Endometrial microvascular endothelial cells (primary cell): ENCODE measurements around the gene B3GNT8. TPM values are rescaled to one million over a fixed set of nuclear protein-coding genes. Genes with fewer than 3 reads are reported as not detected.
"Not testable (repeated sequence)": the region's sequence is repeated elsewhere in the genome, so short reads cannot be mapped to it uniquely, and the experiment has no call there.

ENCODE experiments used
- in situ Hi-C: cut with HindIII; loops from 2 replicates; pipeline ENCODE4 v1.10.0; 2017; ENCODE audit warnings: low sequenced_read_pairs, low pct_unique_long_range_greater_than_20kb; ENCODE audit errors: inconsistent ontology term
- total RNA-seq: library from RNA; depleted of rRNA; stranded (reverse); fragments of >200 nt; gene quantifications from one replicate; pipeline ENCODE4 v1.2.3, GENCODE V29; 2015; ENCODE audit errors: inconsistent ontology term

B3GNT8 gene
- total RNA-seq = 2.3 TPM

DNA sequence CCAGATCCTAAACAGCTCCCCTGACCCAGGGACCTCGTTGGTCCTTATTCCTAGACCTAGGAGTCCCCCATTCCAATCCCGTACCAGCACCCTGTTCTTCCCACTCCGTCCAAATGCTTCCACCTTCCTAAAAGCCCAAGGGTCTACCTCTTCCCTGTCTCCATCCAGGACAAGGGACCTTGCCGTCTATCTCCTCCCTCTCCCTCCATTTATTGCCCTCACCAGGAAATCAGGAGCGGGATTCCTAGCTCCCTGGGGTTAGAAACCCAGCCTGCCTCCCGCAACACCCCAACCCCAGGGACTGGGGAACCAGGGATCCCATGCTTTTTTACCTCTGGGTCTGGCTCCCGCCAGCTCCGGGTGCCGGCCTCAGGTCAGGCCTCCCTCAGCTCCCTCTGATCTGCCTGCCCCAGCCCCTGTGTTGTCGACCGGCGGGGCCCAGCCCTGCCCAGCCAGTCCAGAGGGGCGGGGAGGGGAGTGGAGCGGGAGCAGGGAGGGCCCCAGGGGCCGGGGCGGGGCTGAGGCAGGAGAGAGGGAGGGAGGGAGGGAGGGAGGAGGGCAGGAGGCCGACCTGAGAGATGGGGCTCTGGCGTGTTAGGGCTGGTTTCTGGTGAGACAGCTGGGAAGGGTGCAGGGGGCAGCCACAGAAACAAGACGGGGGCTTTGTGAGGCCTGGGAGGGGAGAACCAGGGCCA lies at the start of gene B3GNT8:
Gene B3GNT8 (minus strand): TSS at position 423 of the 695 bp plus-strand sequence. CDS start 596 bp downstream, outside the sequence.
- in situ Hi-C loops = no loop called here

DNA sequence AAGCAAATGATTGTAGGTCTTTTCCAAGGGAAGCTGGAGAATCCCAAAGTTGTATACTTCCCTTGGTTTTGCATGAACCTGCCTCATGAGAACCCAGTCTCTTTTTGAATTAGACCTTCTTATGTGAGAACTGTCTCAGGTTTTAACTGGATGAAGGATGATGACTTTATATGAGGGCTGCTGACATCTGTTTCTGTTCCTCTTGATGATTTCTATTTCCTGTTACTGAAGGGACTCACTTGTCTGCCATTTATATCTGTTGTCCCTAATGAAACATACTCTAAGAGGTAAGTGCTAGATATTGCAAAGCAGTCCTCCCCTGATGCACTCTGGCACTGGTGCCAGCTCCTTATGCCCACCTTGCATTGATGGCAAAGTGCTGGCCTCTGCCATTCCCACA lies 49.4 kb upstream of the B3GNT8 start:
- in situ Hi-C loops = no loop called here

- in situ Hi-C loops = not testable (repeated sequence)
Measured at GRCh38 chr19:41463257-41464256, 36.4 kb upstream of the B3GNT8 start.

DNA sequence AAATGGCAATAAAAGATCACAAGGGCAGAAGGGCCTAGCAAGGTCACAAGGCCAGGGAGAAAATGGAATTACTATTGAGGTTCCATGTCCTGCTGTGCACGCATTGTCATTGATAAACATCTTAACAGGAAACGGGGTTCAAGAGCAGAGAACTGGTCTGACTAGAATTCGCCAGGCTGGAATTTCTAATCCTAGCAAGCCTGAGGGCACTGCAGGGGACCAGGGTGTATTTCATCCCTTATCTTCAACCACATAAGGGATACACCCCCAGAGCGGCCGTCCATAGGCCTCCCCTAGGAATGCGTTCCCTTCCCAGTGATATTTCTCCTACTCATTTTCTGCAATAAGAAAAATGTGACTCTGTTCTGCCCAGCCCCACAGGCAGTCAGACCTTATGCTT lies 35.3 kb upstream of the B3GNT8 start:
- in situ Hi-C loops = no loop called here

DNA sequence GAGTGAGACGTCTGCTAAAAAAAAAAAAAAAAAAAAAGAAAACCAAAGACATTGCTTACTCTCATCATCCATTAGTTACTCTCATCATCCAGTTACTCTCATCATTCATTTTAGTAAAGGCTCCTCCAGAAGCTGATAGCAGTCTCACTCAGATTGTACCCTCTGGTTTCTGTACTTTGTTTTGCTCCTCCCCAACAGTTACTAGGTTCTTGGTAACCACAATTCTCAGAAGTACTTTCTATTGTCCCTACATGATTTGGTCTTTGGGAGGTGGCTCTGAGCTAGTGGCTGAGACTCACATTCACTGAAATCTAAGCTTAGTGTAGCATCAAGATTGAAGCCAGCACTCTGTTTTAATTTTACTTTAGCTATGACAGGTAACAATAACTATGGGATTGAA lies 30.1 kb upstream of the B3GNT8 start:
- in situ Hi-C loops = no loop called here

GRCh38 chr19:41456342-41456918 lies 29.3 kb upstream of the B3GNT8 start:
- in situ Hi-C loops = no loop called here

DNA sequence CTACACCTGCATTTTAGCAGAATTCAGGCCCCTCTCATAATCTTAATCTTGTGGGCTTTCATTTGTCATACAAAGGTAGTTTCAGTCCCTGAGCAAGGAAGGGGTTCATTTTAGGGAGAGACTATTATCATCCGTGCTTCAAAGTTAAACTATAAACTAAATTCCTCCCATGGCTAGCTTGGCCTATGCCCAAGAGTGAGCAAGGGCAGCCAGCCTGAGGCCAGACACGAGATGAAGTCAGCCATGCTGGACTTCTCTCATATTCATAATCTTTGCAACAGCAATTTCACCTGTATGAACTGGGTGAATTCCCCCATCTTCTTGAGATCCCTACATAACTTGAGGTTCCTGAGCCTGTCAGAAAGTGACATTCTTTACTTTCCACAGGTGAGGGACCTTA lies 28.8 kb upstream of the B3GNT8 start:
- in situ Hi-C loops = no loop called here

- in situ Hi-C loops = no loop called here
Measured at GRCh38 chr19:41452584-41453275, 25.6 kb upstream of the B3GNT8 start.

DNA sequence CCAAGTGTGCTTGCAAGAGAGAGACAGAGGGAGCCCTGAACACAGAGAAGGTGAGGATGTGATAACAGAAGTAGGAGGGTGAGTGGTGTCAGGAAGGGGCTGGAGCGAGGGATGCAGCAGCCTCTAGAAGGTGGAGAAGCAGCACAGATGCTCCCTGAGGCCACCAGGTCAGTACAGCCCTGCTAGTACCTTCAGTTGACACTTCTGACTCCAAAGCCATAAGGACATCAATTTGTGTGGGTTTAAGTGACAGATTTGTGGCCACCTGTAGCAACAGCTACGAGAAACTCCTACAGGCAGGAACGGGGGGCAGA lies 22.6 kb upstream of the B3GNT8 start:
- in situ Hi-C loops = no loop called here

DNA sequence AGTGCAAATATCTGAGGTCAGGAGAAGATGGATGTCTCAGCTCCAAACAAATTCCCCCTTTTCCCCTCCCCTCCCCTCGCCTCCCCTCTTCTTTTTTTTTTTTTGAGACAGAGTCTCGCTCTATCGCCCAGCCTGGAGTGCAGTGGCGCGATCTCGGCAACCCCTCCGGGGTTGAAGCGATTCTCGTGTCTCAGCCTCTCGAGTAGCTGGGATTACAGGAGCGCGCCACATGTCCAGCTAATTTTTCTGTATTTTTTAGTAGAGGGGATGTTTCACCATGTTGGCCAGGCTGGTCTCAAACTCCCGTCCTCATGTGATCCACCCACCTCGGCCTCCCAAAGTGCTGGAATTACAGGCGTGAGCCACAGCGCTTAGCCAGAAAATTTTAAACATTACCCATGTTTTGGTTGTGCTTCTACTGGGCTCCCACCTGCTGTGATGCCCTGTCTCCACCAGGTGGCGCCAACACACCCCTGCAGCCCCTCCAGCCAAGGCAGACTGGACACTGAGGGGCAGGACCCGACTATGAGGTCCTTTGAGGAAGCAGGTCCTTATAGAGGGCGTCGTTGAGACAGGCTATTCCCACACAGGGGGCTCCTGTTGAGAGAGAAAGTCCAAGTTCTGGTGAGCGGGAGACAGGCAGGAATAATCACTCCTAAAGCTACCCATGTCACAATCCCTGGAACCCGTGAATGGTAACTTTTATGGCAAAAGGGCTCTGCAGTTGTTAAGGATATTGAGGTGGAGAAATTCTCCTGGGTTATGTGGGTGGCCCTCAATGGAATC lies 22.1 kb upstream of the B3GNT8 start:
- in situ Hi-C loops = no loop called here

- in situ Hi-C loops = no loop called here
Measured at GRCh38 chr19:41447732-41448332, 20.7 kb upstream of the B3GNT8 start.

DNA sequence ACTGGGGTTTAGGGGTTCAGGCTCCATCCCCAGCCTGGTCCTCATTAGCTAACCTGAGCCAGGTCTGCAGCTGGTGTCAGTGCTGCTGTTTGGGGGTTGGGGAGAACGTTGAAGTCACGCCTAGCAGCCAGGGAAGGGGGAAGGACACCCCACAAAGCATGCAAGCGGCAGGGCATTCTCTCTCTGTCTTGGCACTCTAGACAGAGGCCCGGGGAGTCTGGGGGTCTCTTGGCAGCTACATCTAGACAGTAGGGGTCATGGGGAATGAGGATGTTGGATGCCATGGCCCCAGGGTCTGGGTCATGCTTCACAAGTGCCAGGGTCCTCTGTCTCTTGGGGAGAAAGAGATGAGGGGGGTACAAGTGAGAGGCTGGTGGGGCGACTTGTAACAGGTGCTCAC lies 18.4 kb upstream of the B3GNT8 start:
- in situ Hi-C loops = no loop called here

- in situ Hi-C loops = no loop called here
Measured at GRCh38 chr19:41443813-41444455, 16.8 kb upstream of the B3GNT8 start.

DNA sequence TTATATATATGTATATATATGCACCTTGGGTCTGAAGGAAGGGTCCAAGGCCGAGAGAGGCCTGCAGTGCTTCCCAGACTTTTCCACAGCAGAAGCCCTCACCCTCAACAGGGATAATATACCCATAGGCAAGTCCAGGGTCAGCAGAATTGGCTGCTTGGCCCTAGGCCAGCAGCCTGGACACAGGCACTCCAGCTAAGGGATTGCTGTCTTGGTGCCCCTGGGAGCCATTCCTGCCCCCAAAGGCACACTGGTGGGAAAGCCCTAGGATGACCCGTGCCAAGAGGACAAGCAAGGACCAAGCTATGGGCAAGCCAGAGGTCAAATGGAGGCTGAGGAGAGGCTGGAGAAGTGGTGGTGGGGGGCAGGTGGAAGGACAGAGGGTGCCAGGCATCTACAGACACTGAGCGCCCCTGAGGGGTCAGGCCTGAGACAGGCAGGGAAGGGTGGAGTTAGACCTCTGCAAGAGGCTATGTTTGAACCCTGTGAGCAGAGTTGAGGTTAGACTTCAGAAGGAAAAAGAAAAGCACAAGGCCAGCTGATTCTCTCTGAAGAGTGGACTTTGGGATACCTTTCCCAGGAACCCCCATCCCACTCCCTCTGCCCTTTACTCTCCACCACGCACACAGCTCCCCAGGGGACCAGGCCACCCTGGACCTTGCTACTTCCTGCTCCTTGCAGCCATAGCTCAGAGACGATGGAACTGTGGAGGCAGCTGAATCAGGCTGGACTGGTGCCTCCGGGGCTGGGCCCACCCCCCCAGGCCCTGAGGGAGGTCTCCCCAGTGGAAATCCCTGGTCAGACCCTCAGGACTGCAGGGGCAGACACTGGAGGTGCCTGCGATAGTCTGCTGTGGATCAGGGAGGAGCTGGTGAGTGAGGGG lies 15.5 kb upstream of the B3GNT8 start, which contains the start of gene ERICH4:
Gene ERICH4 (plus strand): TSS at position 684 of the 883 bp plus-strand sequence. CDS start 14 bp downstream, at position 698.
- in situ Hi-C loops = no loop called here

DNA sequence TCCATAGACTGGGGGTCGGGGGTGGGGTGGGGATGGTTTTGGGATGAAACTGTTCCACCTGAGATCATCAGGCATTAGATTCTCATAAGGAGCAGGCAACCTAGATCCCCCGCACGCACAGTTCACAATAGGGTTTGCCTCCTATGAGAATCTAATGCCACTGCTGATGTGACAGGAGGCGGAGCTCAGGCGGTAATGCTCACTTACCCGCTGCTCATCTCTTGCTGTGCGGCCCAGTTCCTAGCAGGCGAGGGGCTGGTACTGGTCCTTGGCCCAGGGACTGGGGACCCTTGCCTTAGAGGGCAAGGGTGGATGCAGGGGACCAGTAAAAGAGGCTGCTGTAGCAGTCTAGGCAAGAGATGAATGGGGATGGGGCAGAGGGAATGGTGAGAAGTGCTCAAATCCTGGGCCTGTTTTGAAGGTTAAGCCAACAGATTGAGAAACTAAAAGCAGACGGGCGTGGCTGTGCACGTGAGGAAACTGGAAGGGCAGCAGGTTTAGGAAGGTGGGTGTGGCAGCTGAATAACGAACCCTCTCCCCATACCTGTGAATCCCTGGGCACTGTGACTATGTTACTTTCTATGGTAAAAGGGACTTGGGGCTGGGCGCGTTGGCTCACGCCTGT lies 14.3 kb upstream of the B3GNT8 start:
- in situ Hi-C loops = no loop called here
